Thoracic aorta (tissue), 2 donors: ENCODE data around the gene NMRK1. TPM values are rescaled to one million over a fixed set of nuclear protein-coding genes. Genes with fewer than 3 reads are reported as not detected.

Source experiments
- ATAC-seq: fragments of 150-250 bp; one replicate; pipeline ENCODE4 v1.8.0; 2017; ENCODE audit warnings: low read depth; ENCODE audit not compliant: insufficient number of reproducible peaks, low FRiP score
- DNase-seq: peaks from one replicate; pipeline ENCODE4 v3.0.0-alpha.2; 2020; ENCODE audit warnings: low spot score
- H3K27ac ChIP-seq, 2 donors: fragments of 200-600 bp; sonication (generic); 1 replicate in 1 of 2; 2 replicates in 1 of 2; pipeline ENCODE4 v1.5.1; 2016; ENCODE audit warnings: mild to moderate bottlenecking in 2 of 2, moderate library complexity in 2 of 2
- H3K27me3 ChIP-seq: fragments of 200-600 bp; sonication (generic); replicated peaks from 2 replicates; pipeline ENCODE4 v1.6.0; 2016; ENCODE audit warnings: mild to moderate bottlenecking; ENCODE audit not compliant: insufficient read depth
- H3K36me3 ChIP-seq: fragments of 200-600 bp; sonication (generic); one replicate; pipeline ENCODE4 v1.5.1; 2016
- H3K4me1 ChIP-seq, 2 donors: fragments of 200-600 bp; sonication (generic); 1 replicate in 1 of 2; 2 replicates in 1 of 2; pipeline versions ENCODE4 v1.5.1 to v1.6.0; 2016; ENCODE audit warnings: low read depth in 2 of 2, mild to moderate bottlenecking in 1 of 2; ENCODE audit not compliant: control insufficient read depth in 1 of 2
- H3K4me3 ChIP-seq: fragments of 200-600 bp; sonication (generic); 2 replicates; pipeline ENCODE4 v1.5.1; 2016; ENCODE audit warnings: mild to moderate bottlenecking
- H3K9me3 ChIP-seq: fragments of 200-600 bp; sonication (generic); 2 replicates; pipeline ENCODE4 v1.5.1; 2016
- CTCF ChIP-seq: fragments of 200-600 bp; sonication (generic); IDR thresholded peaks from one replicate; pipeline ENCODE4 v1.5.1; 2019; ENCODE audit warnings: antibody characterized with exemption
- total RNA-seq, 2 donors: library from RNA; depleted of rRNA; stranded (reverse); fragments of >200 nt; gene quantifications; one replicate each; pipeline versions ENCODE4 v1.1.0 to v1.2.3, GENCODE V29; 2016

NMRK1 gene
- total RNA-seq, 2 donors from 2014 or later = 20.2 to 30.6 TPM

DNA sequence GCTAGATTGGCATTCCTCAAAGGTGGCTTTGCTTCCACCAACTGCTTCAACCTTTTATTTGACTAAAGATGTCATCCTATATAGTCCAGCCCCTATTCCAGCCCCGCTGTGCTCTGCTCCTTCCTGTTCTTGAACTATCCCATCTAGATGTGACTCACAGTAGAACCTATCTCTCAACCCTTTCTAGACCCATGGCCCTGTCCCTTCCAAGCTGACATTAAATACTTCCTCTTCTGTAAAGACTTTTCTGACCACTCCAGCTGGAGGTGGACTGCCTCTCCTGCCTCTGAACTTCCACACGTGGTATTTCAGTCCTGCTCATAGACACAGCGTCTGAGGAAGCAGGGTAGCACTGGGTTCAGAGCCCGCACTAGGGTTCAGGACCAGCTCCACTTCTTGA lies 32.7 kb upstream of the NMRK1 start:
- H3K4me1 ChIP-seq = no peaks in the 10 kb centered on the region
- H3K9me3 ChIP-seq = no peaks in the 10 kb centered on the region
- no peaks in the 10 kb centered on the region for H3K27me3 ChIP-seq
- no peak for TF ChIP-seq CTCF
- DNase-seq (no peak), ATAC-seq (no peak)
- H3K4me3 ChIP-seq = no peak overlapping the region
- no peak overlapping the region for H3K27ac ChIP-seq
- H3K36me3 ChIP-seq = peaks cover 10% of the 10 kb centered on the region

GRCh38 chr9:75117564-75117963 lies 29.6 kb upstream of the NMRK1 start:
- Histone ChIP-seq H3K27me3 (no peaks in the 10 kb centered on the region), H3K36me3 (peaks cover 10% of the 10 kb centered on the region), H3K4me1 (peaks cover 0 to 4% of the 10 kb centered on the region in 2 donors), H3K4me3 (no peak overlapping the region), H3K9me3 (no peaks in the 10 kb centered on the region), H3K27ac (no peak overlapping the region)
- ATAC-seq (no peak), DNase-seq (no peak)
- TF ChIP-seq CTCF = no peak

DNA sequence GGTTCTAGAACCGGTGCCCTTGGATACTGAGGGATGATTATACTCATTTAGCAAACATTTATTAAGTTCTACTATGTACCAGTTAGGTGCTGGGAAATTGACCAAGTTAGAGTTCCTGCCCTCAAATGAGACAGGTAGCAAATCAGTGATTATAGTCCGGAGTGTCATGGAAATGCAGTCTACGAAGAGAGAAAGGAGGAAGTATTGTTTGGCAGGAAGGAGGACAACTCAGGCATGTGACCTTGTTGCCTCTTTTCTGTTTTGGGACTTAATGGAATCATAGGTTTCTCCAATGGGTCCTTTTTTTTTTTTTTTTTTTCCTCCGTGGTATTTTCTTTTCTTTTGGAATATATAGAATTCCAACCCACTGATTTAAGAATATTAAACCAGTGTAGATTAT lies 28.4 kb upstream of the NMRK1 start:
- no peak for ATAC-seq
- H3K9me3 ChIP-seq = no peaks in the 10 kb centered on the region
- H3K36me3 ChIP-seq = peaks cover 10% of the 10 kb centered on the region
- TF ChIP-seq CTCF = no peak
- peaks cover 0 to 4% of the 10 kb centered on the region in 2 donors for H3K4me1 ChIP-seq
- no peak overlapping the region for H3K27ac ChIP-seq
- DNase-seq = no peak
- no peak overlapping the region for H3K4me3 ChIP-seq
- no peaks in the 10 kb centered on the region for H3K27me3 ChIP-seq

GRCh38 chr9:75112789-75113188 lies 24.8 kb upstream of the NMRK1 start:
- Histone ChIP-seq H3K9me3 (no peaks in the 10 kb centered on the region), H3K4me1 (peaks cover 9% of the 10 kb centered on the region in 2 donors)
- ATAC-seq = no peak

DNA sequence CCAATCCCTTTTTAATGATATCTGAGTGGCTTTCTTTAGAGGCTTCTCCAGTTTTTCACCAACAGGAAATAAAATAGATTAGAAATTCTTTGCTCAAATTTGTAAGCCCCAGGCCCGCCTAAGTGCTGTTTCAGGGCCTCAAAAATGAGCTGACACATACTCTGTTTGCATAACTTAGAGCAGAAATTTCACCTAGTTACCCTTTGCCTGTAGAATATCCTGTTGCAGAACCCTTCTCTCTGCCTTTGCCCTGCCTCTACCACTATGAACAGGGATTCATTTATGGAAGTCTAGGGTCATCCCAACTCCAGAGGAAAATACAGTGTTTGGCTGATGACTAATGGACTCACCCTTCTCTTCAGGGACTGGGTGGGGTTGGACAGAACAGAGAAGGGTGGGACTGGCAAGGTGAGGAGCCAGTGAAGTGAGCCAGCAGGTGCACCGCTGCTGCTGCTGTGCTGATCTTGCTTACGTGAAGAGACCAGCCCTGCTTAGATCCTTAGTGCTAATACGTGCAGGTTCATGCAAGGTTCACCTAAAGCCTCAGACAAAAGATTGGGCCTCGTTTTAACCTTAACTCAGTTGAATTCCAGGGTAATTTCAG lies 23.2 kb upstream of the NMRK1 start:
- no peak overlapping the region for H3K27ac ChIP-seq
- ATAC-seq = no peak
- no peaks in the 10 kb centered on the region for H3K27me3 ChIP-seq
- peaks cover 9 to 10% of the 10 kb centered on the region in 2 donors for H3K4me1 ChIP-seq
- H3K9me3 ChIP-seq = no peaks in the 10 kb centered on the region
- no peak for TF ChIP-seq CTCF
- no peak for DNase-seq
- H3K4me3 ChIP-seq = no peak overlapping the region
- H3K36me3 ChIP-seq = no peaks in the 10 kb centered on the region

More at GRCh38 chr9:75112789-75113188, 24.8 kb upstream of the NMRK1 start:
- no peak overlapping the region for H3K4me3 ChIP-seq
- H3K27ac ChIP-seq = no peak overlapping the region
- H3K27me3 ChIP-seq = no peaks in the 10 kb centered on the region
- no peak for DNase-seq
- peaks cover under 1% of the 10 kb centered on the region for H3K36me3 ChIP-seq
- no peak for TF ChIP-seq CTCF
